GM12865 (cell line): ENCODE measurements around the gene C6orf89.

Source experiments
- DNase-seq: peaks from one replicate; pipeline ENCODE4 v3.0.0; 2010; ENCODE audit warnings: low read depth
- H3K4me3 ChIP-seq: 2 replicates; pipeline ENCODE4 v1.5.1; 2011; ENCODE audit warnings: mild to moderate bottlenecking, low read depth, low read length, control low read depth
- CTCF ChIP-seq: IDR thresholded peaks from 2 replicates; pipeline ENCODE4 v1.5.1; 2011; ENCODE audit warnings: low read length, control low read depth, low read depth, inconsistent platforms; ENCODE audit not compliant: insufficient read depth; ENCODE audit errors: missing control alignments

The C6orf89 gene

DNA sequence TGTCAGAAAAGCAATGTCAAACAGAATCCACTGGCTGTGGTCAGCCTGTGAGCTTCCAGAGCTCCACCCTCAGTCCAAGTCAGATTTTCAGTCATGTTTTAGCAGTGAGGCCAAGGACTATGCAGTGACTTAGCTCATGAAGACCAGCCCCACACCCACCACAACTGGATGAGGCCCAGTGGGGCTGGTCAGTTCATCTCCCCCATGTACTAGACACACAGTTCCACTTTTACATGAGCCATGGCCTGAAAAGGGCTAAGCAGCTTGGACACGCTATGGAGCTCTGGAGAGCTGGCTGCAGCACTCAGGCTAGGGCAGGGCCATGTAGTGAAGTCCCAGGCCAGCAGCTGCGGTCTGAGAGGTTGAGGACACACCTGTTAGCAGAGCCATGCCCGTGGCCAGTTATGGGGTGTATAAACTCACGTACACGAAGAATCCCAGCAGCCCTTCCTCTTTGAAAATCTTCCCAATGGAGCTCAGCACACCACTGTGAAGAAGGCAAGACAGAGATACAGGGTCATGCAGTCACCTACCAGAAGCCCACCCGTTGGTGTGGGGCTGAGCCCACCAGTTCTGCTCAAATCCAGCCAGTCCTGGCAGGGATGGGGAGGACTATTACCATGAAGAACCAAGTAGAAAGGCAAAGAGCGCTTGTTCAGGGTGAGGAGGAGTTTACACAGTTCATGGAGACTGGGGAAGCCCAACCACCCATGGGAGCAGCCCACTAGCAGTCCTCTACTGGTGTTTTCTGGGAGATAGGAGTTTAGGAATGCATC, 89.7 kb downstream of the C6orf89 start:
- no peak for DNase-seq

DNA sequence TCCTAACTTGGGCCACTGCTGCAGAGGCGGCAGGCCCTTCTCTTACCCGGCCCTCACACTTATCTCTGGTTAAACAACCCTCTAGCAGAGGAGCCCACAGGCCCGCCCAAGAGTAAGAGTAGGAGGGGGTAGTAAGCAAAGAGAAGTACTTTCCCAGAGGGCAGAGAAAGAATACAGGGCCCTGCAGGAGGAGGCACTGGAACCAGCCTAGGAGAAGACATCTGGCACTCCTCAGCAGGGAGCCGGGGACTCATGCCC, 90.2 kb downstream of the C6orf89 start:
- TF ChIP-seq CTCF: no peak
- no peak for DNase-seq
- no peak overlapping the region for H3K4me3 ChIP-seq

More for the DNA sequence above, 89.7 kb downstream of the C6orf89 start:
- no peak overlapping the region for H3K4me3 ChIP-seq
- no peak for TF ChIP-seq CTCF

DNA sequence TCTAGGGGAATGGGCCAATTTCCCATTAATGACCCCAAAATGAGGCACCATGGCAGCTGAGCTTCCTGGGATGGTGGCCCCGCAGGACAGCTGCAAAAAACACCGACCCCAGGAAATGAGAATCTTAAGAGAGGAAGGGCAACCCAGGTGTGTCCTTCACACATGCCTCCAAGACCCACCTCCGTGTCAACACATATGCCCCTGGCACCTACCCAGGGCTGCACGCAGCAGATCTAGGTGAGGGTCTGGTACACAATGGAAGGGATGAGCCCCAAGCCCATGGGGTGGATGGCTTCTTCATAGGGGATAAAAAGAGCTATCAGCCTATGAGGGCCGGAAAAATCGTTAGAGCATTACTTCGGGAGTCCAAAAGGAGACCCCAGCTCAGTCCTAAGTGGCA, 90.8 kb downstream of the C6orf89 start:
- no peak overlapping the region for H3K4me3 ChIP-seq
- no peak for TF ChIP-seq CTCF
- no peak for DNase-seq

DNA sequence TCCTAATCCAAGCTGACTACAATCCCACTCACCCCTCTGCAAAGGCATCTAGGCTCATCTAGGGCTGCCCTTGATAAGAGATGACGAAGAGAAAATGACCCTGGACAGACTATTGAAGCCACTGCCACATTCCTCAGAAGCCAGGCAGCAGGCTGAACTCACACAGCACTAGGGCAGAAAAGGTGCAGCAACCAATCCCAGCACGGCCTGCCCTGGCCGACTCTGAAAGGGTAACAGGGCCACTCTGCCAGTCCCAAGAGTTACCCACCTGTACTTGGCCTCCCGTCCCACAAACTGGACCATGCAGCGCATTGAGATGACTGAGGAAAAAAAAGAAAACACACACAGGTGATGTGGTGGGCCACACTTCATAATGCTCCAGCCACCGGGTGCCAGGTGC, 91.2 kb downstream of the C6orf89 start:
- H3K4me3 ChIP-seq: no peak overlapping the region
- TF ChIP-seq CTCF: no peak
- no peak for DNase-seq

GRCh38 chr6:36977470-36977941, 91.8 kb downstream of the C6orf89 start:
- H3K4me3 ChIP-seq: no peak overlapping the region
- TF ChIP-seq CTCF: peak; percentile 64
- peak; percentile 66 for DNase-seq
